PFSK-1 (cell line): ENCODE measurements around the gene DDX23.

Experiments
- FOXP2 ChIP-seq: optimal IDR thresholded peaks from 2 replicates; pipeline ENCODE3; 2011; ENCODE audit warnings: borderline replicate concordance, control low read depth, inconsistent platforms; ENCODE audit not compliant: insufficient read depth; ENCODE audit errors: extremely low read length, extremely low read depth
- POLR2AphosphoS5 ChIP-seq: IDR thresholded peaks from 2 replicates; pipeline ENCODE4 v1.6.1; 2012; ENCODE audit warnings: low read depth, mild to moderate bottlenecking, control low read depth, low read length, moderate library complexity
- REST ChIP-seq, 2 experiments: IDR thresholded peaks; 2 replicates each; pipeline versions ENCODE4 v1.6.1 to v1.8.0; 2011 to 2012; ENCODE audit warnings: low read depth in 2 of 2, low read length in 2 of 2, control low read depth in 1 of 2, inconsistent platforms in 1 of 2, mild to moderate bottlenecking in 1 of 2, moderate library complexity in 1 of 2; ENCODE audit not compliant: insufficient read depth in 1 of 2
- SIN3A ChIP-seq: IDR thresholded peaks from 2 replicates; pipeline ENCODE4 v1.6.1; 2012; ENCODE audit warnings: mild to moderate bottlenecking, low read length, moderate library complexity, borderline replicate concordance; ENCODE audit not compliant: insufficient read depth
- TAF1 ChIP-seq: IDR thresholded peaks from 2 replicates; pipeline ENCODE4 v1.6.1; 2012; ENCODE audit warnings: low read length, control low read depth, borderline replicate concordance; ENCODE audit not compliant: insufficient read depth

The DDX23 gene

GRCh38 chr12:48782457-48783395 lies 69.2 kb downstream of the DDX23 start:
- TF ChIP-seq SIN3A (no peak), POLR2AphosphoS5 (no peak), REST (IDR thresholded peaks at IDR 0.05; ENCODE audit: insufficient read depth in 1 of 2, low read depth in 2 of 2, low read length in 2 of 2) (no peak), FOXP2 (no peak), TAF1 (no peak)

GRCh38 chr12:48781750-48782456 lies 70.1 kb downstream of the DDX23 start:
- TF ChIP-seq POLR2AphosphoS5 (no peak), TAF1 (no peak), FOXP2 (no peak), SIN3A (no peak), REST (IDR thresholded peaks at IDR 0.05; ENCODE audit: insufficient read depth in 1 of 2, low read depth in 2 of 2, low read length in 2 of 2) (no peak)

GRCh38 chr12:48780381-48781025 lies 71.5 kb downstream of the DDX23 start:
- no peak for TF ChIP-seq FOXP2
- no peak for TF ChIP-seq REST (IDR thresholded peaks at IDR 0.05; ENCODE audit: insufficient read depth in 1 of 2, low read depth in 2 of 2, low read length in 2 of 2)
- no peak for TF ChIP-seq POLR2AphosphoS5
- TF ChIP-seq SIN3A: no peak
- no peak for TF ChIP-seq TAF1

GRCh38 chr12:48779869-48780268 lies 72.1 kb downstream of the DDX23 start:
- TF ChIP-seq FOXP2 (no peak), TAF1 (no peak), REST (IDR thresholded peaks at IDR 0.05; ENCODE audit: insufficient read depth in 1 of 2, low read depth in 2 of 2, low read length in 2 of 2) (no peak), SIN3A (no peak), POLR2AphosphoS5 (no peak)
